HG03565 (cell line): ENCODE results near the gene SSR2.

Experiments
- ATAC-seq: cut with Tn5 transposase; IDR thresholded peaks from one replicate; pipeline ENCODE4 v1.9.1; 2021; ENCODE audit warnings: mild to moderate bottlenecking, moderate library complexity; ENCODE audit not compliant: unreplicated experiment

The SSR2 gene

GRCh38 chr1:156020293-156021092 lies at the start of gene SSR2:
Gene SSR2, minus strand, starts transcription at chr1:156020951. Its CDS starts 784 bp downstream, at chr1:156020167.
- peak; percentile 85 for ATAC-seq

DNA sequence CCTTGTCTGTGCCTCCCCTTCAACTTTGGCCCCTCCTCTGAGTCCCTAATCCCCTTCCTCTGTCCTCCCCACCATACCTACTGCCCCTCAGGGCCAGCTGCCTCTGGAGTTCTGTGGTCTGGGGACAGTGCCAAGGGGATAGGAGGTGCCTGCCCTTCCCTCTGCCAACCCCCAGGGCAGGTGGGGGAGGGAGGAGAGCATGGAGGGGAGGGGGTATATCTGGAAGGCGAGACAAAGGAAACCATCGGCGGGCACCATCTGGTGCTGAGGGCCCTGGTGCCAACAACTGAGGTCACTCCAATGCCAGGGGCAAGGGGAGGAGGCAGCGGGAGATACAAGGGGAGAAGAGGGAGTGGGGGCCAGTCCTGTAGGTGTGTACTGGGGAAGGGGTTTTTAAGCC lies 49.8 kb upstream of the SSR2 start:
- ATAC-seq: no peak

DNA sequence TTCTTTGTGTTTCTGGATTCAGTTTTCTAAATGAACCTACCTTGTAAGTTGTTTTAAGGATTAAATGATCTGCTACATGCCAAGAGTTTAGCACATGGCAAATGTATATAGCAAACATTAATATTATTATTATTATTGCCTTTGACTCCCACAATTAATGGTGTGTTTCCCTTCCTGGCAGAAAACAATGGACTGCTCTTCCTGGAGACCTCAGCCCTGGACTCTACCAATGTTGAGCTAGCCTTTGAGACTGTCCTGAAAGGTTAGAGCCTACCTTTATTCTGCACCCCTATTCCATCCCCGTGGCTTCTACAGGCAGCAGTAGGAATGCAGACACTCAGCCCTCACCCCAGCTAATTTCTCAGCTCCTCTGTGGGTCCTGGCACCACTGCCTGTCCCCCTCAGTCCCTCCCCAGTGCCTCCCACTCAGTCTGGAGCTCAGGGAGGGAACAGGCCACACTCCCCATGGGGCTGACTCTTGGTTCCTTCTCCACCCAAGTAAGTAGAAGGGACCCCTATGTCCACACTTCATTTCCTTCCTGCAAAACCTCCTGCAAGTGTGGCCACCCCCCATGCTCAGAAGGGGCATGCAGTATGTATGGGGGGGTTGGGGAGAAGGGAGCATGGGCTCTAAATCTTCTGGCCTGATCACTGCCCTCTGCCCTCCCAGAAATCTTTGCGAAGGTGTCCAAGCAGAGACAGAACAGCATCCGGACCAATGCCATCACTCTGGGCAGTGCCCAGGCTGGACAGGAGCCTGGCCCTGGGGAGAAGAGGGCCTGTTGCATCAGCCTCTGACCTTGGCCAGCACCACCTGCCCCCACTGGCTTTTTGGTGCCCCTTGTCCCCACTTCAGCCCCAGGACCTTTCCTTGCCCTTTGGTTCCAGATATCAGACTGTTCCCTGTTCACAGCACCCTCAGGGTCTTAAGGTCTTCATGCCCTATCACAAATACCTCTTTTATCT lies 49.0 kb upstream of the SSR2 start:
- no peak for ATAC-seq

DNA sequence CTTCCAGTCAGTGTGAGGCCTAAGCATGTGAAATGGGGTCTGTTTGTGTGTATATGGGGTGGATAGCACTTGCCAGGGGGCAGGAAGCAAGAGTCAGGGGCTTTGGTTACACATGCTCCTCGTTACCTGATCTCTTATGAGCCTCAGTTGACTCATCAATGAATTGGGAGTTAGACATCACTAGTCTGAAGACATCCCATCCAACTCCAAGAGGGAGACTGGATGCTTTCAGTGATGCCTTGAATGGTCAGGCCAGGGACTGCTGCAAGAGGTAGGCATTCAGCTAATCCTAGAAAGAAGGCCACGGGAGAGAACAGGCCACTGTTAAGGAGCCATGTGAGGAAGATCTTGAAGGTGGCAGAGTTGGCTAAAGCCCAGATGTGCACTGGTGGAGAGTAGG lies 46.5 kb upstream of the SSR2 start:
- no peak for ATAC-seq

DNA sequence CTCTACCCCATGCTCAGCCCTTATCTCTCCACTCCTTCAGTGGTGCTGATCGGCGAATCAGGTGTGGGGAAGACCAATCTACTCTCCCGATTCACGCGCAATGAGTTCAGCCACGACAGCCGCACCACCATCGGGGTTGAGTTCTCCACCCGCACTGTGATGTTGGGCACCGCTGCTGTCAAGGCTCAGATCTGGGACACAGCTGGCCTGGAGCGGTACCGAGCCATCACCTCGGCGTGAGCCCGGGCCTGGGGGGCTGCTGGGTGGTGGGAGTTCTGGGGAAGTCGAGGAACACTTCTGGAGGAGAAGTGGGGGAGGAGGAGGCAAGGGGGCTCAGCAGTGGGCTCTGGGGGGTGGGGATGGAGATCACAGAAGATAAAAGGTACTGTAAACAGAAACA lies 45.1 kb upstream of the SSR2 start:
- no peak for ATAC-seq

DNA sequence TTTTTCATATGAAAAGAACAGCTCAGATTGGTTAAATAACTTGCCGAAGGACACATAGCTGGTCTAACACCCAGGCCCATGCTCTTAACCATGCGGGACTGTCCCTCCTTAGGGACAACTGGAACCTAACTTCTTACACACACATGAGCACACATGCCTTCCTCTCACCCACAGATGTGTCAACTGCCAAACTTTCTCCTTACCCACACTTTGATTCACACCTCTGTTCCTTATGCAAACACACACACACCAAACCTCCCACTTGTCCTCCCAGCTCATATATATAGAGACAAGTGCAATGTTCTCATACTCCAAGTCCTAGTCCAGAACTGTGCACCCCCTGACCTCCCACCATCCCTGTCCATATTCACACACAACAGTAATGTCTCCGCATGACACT lies 44.5 kb upstream of the SSR2 start:
- no peak for ATAC-seq

DNA sequence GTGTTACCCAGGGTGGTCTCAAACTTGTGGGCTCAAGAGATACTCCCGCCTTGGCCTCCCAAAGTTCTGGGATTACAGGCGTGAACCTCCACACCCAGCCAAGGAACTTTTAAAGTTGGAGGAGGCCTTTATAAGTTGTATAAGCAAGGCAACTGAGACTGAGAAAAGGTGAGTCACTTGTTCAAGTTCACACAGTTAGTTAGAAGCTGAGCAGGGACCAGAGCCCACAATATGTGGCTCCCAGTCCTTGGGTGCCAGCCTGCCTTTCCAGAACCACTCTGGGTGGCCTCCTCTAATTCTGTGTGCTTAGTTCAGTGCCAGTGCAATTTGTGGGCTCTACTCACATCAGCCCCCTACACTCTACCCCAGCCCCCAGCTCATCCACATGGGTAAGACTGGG lies 43.9 kb upstream of the SSR2 start:
- no peak for ATAC-seq

DNA sequence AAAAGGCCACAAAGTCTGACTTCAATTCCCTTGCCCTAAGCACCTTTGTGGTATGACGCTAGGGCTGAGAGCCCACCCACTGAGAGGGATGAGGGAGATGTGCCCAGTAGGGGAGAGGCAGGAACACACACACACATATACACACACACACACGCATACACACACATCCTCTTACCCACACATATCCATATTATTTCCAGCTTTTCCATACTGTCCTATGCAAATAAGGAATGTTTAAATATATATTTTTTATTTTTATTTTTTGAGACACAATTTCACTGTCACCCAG lies 43.2 kb upstream of the SSR2 start:
- ATAC-seq: no peak

DNA sequence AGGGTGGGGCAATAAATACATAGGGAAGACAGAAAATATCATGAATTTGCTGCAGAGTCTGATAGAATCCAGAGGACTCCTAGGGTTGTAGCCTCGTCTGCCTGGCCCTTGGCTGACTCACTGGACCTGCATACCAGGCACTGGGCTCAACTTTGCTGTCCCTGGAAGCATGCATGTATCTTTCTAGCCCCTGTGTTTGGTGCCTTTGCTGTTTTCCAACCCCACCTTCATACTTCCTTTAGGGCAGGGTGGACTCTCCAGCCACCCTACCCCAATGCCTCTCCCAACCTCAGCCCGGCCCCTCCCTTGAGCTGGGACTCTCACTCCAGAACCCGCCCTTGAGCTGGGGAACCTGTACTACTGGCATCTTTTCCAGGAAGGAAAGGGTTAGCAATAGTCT lies 41.4 kb upstream of the SSR2 start:
- no peak for ATAC-seq

DNA sequence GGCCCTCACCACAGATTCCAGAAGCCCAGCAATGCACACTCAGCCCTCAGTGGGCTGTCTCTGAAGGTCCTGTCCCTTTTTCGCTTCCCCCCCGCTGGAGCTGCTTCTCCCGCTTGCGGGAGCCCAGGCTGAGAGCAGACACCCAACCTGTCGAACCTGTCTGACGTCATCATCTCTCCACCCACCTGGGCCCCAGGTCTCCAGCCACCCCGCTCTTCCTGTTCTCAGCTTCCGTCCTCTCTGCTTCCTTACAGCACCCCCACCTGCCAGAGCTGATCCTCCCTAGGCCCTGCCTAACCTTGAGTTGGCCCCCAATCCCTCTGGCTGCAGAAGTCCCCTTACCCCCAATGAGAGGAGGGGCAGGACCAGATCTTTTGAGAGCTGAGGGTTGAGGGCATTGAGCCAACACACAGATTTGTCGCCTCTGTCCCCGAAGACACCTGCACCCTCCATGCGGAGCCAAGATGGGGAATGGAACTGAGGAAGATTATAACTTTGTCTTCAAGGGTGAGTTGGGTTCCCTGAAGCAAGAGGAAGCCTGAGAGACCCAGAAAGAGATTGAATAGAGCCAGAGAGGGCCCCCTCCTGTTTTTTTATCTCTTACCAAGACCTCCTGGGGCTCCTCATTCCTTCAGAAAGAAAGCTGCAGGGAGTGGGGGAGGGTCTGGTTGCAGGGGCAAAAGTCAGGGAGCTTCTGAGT lies 40.3 kb upstream of the SSR2 start, which contains the start of gene RAB25:
TSS of gene RAB25 (plus strand) at position 224 of the 700 bp plus-strand sequence. CDS start at position 465, 241 bp downstream.
- no peak for ATAC-seq

- ATAC-seq: no peak
Measured at GRCh38 chr1:156056326-156056849, 35.6 kb upstream of the SSR2 start.

- no peak for ATAC-seq
Measured at GRCh38 chr1:156055281-156056048, 34.7 kb upstream of the SSR2 start.

DNA sequence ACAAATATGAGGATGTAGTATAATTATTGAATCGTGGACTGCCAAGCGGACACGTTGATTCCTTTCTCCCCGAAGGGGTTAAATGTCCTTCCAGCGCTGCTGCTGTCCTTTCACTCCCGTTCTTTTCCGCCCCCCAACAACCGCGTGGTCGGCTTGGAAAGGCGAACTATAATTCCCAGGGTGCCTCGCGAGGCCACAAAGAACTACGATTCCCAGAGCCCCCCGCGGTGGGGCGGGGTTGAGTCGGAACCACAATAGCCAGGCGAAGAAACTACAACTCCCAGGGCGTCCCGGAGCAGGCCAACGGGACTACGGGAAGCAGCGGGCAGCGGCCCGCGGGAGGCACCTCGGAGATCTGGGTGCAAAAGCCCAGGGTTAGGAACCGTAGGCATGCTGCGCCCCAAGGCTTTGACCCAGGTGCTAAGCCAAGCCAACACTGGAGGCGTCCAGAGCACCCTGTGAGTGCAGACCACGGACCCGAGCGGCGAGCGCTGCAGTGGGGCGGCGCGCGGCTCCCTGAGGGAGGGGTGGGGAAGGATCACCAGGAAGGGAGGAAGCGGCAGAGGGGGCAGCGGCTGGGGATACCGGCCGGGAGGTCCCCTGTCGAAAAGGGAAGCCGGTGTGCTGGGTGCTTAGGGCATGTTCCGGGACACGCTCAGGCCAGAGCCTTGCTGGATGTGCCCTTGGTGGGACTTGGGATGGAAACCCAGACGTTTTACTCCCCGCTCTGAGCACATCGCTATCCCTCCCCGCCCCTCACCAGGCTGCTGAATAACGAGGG lies 33.9 kb upstream of the SSR2 start, which contains the start of gene LAMTOR2:
TSS of gene LAMTOR2 (plus strand) at position 283 of the 781 bp plus-strand sequence. CDS start at position 391, 108 bp downstream.
- peak; percentile 65 for ATAC-seq

DNA sequence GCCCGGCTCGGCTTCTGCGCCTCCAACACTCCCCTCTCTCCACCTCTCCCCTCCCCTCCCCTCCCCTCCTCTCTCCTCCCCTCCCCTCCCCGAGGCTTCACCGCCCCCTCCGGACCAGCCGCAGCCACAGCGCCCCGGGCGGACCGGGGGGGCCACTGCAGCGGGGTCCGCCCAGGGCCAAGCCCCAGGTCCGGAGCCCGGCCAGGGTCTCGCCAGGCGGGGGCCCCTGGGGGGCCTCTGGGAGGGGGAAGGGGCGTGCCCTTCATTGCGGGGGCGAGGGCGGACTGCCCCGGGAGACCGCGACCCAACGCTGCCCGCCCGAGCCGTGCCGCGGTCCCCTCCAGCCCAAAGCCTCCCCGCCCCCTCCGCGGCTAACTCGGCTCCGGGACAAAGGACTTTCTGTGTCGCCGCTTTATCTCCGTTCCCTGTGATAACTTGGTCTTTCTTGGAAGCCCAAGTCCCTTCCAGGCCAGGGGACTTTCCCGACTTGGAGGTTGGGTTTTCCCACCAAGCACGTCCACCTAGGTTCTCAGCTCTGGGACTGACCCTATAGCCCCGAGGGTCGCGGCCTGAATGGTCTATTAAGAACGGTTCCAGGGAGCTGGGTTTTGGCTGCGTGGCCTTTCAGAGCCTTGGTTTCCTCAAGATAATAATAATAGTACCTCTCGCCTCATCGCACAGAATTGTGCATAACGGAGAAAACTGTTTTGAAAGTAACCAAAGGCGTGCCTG lies 33.2 kb upstream of the SSR2 start, which contains the start of gene UBQLN4:
TSS of gene UBQLN4 (minus strand) at position 31 of the 732 bp plus-strand sequence. CDS start 97 bp downstream, outside the sequence.
- ATAC-seq: peak; percentile 38

DNA sequence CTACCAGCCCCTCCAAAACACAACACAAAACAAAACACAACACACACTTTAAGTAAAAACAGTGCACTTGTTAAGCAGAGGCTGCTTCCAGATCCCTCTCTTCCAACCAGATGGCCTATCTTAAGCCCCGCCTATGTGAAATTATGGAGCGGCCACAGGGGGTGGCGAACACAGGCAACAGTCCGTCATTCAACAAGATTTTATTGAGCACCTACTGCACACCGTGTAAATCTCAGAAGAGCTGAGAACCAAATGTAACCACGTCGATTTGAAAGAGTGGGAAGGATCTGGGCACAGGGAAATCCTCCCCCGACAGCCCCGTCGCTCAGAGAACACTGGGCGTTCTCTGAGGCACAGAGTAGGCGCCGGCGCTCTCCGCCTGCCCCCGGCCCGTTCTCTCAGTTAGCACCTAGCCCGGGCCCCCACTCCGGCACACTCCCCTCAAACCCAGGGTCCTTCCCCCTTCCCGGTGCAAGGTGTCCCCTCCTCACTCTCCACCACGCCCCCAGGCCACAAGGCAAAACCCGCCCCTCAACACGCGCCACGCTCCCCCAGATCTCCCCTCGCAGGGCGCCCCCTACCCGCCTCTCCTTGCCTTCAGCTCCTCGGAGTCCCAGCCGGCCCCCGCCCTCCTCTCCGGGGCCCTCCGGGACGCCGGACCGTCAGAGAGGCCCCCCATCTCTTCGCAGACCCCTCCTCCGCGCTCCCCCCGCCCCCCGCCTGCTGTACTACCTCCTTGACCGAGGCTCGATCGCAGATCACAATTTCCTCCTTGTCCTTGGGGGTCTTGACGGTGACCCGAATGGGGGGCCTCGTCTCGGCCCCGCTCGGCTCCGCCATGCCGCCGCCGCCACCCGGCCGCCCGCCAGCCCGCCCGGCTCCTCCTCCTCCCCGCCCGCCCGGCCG lies 32.4 kb upstream of the SSR2 start:
- ATAC-seq: no peak

- ATAC-seq: no peak
Measured at GRCh38 chr1:156051011-156051725, 30.4 kb upstream of the SSR2 start.

DNA sequence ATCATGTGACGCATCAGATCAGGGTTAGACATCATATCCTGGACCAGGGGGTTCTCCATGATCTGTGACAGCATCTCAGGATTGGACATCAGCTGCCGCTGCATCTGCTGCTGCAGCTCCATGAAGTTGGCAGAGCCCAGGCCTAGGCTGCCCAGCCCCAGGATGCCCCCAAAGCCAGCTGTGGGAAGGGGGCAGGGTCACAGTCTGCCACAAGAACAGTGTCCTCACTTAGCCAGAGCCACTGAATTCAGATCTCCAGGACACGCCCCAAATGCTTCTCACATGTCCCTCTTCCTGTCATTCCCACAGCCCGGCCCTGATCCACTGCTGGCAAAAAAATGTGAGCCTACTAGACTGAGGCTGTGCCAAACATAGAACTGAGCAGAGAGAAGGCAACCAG lies 29.6 kb upstream of the SSR2 start:
- ATAC-seq: no peak
